Right atrium auricular region (tissue), 2 donors: Measurements from ENCODE around the gene FLT4. TPM values are rescaled to one million over a fixed set of nuclear protein-coding genes. Genes with fewer than 3 reads are reported as not detected.
"Not testable (repeated sequence)": the region's sequence is repeated elsewhere in the genome, so short reads cannot be mapped to it uniquely, and the experiment has no call there.

Source experiments
- DNase-seq: peaks from one replicate; pipeline ENCODE4 v3.0.0-alpha.2; 2019; ENCODE audit warnings: low spot score
- H3K27ac ChIP-seq, 2 donors: fragments of 200-600 bp; sonication (generic); 1 replicate in 1 of 2; 2 replicates in 1 of 2; pipeline ENCODE4 v1.5.1; 2016 to 2019
- H3K27me3 ChIP-seq, 2 donors: fragments of 200-600 bp; sonication (generic); one replicate each; pipeline versions ENCODE4 v1.5.1 to v1.6.0; 2017 to 2019
- H3K36me3 ChIP-seq: fragments of 200-600 bp; sonication (generic); one replicate; pipeline ENCODE4 v1.5.1; 2016
- H3K4me1 ChIP-seq, 2 donors: fragments of 200-600 bp; sonication (generic); one replicate each; pipeline versions ENCODE4 v1.5.1 to v1.6.0; 2017 to 2019
- H3K4me3 ChIP-seq, 2 donors: fragments of 200-600 bp; sonication (generic); 1 replicate in 1 of 2; 2 replicates in 1 of 2; pipeline ENCODE4 v1.5.1; 2017 to 2019; ENCODE audit warnings: mild to moderate bottlenecking in 1 of 2, moderate library complexity in 1 of 2
- H3K9me3 ChIP-seq, 2 donors: fragments of 200-600 bp; sonication (generic); one replicate each; pipeline ENCODE4 v1.5.1; 2019
- total RNA-seq, 2 donors: library from RNA; depleted of rRNA; stranded (reverse); fragments of >200 nt; gene quantifications; one replicate each; pipeline ENCODE4 v1.1.0, GENCODE V29; 2016
- TF ChIP-seq, protein P1 (sequence below), 2 donors: fragments of 200-600 bp; sonication (generic); IDR thresholded peaks; one replicate each; pipeline ENCODE4 v1.5.1; 2019; ENCODE audit warnings: antibody characterized with exemption in 2 of 2

Gene FLT4
- total RNA-seq, 2 donors from 2014 or later: 2.0 to 4.2 TPM

DNA sequence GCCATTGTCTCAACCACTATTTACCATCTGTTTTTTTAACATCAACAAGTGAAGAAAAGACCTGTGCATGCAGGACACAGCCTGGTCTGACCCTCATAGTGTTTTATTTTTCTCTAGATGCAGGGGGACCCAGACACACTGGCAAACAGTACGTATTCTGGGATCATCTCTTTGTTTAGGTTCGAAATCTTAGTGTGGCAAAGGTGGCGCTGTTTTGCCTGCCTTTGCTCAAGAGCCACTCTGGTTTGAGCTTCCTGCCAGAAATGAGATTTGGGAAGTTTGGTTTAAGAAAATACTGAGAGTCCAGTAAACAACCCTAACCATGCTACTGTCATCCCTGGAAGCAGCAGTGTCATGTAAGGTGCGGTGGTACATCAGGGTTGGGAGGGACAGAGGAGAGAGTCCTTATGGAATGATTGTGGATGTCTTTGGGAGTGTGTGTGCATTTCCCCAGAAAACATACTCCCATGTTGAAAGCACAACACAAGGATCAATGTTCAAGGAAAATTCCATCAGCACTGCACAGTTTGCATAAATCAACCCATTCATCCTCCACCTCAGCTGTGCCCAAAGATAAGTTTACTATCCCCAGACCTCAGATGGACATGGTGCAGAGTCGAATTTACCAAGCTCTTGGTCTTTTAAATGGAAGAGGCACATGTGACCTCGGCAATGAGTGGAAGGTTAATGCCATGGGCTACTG is 34.0 kb upstream of the FLT4 start:
- no peak overlapping the region for H3K27ac ChIP-seq
- H3K36me3 ChIP-seq: no peaks in the 10 kb centered on the region
- no peaks in the 10 kb centered on the region for H3K9me3 ChIP-seq
- H3K4me3 ChIP-seq: no peak overlapping the region
- no peaks in the 10 kb centered on the region for H3K27me3 ChIP-seq
- no peaks in the 10 kb centered on the region for H3K4me1 ChIP-seq
- DNase-seq: no peak
- TF ChIP-seq, protein P1, sequence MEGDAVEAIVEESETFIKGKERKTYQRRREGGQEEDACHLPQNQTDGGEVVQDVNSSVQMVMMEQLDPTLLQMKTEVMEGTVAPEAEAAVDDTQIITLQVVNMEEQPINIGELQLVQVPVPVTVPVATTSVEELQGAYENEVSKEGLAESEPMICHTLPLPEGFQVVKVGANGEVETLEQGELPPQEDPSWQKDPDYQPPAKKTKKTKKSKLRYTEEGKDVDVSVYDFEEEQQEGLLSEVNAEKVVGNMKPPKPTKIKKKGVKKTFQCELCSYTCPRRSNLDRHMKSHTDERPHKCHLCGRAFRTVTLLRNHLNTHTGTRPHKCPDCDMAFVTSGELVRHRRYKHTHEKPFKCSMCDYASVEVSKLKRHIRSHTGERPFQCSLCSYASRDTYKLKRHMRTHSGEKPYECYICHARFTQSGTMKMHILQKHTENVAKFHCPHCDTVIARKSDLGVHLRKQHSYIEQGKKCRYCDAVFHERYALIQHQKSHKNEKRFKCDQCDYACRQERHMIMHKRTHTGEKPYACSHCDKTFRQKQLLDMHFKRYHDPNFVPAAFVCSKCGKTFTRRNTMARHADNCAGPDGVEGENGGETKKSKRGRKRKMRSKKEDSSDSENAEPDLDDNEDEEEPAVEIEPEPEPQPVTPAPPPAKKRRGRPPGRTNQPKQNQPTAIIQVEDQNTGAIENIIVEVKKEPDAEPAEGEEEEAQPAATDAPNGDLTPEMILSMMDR (IDR thresholded peaks at IDR 0.05): no peak

DNA sequence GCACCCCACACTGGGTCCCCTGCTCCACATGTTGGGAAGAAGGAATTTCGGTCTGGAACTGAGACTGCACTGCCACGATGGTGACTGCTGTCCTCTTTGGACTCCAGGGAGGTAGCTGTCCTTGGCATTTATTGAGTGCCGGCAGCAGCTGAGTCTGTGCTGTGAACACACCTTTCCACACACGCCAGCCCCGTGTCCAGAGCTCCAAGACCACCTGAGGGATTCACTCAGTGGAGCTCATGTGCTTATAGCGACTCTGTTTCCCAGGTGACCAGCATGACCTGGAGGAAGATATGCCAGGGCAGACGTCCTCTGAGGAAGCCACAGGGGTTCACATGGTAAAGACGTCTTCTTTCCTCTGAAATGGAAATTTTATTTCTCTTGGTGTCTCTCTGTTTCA is 33.2 kb upstream of the FLT4 start:
- Histone ChIP-seq H3K4me3 (no peak overlapping the region), H3K36me3 (no peaks in the 10 kb centered on the region), H3K4me1 (no peaks in the 10 kb centered on the region), H3K27me3 (no peaks in the 10 kb centered on the region), H3K27ac (no peak overlapping the region), H3K9me3 (no peaks in the 10 kb centered on the region)
- no peak for DNase-seq
- TF ChIP-seq, protein P1 (IDR thresholded peaks at IDR 0.05): no peak

DNA sequence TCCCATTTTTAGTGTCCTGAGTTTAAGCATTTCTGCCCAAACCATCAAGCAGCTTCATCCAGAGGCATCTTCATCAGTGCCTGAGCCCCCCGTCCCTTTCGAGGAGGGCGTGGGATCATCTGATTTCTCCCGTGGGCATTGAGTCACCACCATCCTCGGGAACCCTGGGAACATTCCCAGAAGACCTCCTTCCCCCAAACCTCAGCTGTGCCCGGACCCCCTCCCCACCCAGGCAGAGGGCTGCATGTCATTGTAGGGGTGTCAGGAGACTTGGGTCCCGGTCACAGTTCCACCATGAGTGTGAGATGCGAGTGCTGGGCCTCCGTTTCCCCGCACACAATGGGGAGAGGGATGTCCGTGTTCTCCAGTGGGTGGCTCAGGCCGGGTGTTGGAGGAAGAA is 32.6 kb upstream of the FLT4 start:
- not testable (repeated sequence) for H3K4me3 ChIP-seq, H3K4me1 ChIP-seq, H3K27ac ChIP-seq, H3K36me3 ChIP-seq, H3K9me3 ChIP-seq, DNase-seq, H3K27me3 ChIP-seq

DNA sequence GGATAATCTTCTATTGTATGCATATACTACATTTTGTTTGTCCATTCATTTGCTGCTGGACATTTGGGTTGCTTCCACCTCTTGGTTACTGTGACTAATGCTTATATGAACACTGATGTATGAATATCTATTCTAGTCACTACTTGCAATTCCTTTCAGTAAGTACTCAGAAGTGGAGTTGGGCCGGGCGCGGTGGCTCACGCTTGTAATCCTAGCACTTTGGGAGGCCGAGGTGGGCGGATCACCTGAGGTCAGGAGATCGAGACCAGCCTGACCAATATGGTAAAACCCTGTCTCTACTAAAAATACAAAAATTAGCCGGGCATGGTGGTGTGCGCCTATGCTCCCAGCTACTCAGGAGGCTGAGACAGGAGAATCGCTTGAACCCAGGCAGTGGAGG is 28.9 kb upstream of the FLT4 start:
- H3K4me1 ChIP-seq, H3K27me3 ChIP-seq, H3K9me3 ChIP-seq, H3K4me3 ChIP-seq, DNase-seq, H3K27ac ChIP-seq, H3K36me3 ChIP-seq: not testable (repeated sequence)

DNA sequence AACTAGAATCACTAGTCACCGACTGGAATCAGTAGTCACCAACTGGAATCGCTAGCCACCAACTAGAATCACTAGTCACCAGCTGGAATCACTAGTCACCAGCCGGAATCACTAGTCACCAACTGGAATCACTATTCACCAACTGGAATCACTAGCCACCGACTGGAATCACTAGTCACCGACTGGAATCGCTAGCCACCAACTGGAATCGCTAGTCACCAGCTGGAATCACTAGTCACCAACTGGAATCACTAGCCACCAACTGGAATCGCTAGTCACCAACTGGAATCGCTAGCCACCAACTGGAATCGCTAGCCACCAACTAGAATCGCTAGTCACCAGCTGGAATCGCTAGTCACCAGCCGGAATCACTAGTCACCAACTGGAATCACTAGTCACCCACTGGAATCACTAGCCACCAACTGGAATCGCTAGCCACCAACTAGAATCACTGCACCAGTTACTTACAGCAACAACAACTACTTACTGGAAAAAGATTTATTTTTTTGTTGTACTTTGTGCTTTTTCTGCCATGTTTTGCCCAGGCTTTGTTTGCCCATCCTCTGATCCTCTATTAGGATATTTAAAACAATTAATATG is 25.7 kb upstream of the FLT4 start:
- DNase-seq: no peak
- Histone ChIP-seq H3K4me3 (no peak overlapping the region), H3K4me1 (peaks cover 0 to 14% of the 10 kb centered on the region in 2 donors), H3K27me3 (peaks cover 0 to 5% of the 10 kb centered on the region in 2 donors), H3K9me3 (no peaks in the 10 kb centered on the region), H3K27ac (no peak overlapping the region), H3K36me3 (no peaks in the 10 kb centered on the region)
- TF ChIP-seq, protein P1 (IDR thresholded peaks at IDR 0.05): no peak

DNA sequence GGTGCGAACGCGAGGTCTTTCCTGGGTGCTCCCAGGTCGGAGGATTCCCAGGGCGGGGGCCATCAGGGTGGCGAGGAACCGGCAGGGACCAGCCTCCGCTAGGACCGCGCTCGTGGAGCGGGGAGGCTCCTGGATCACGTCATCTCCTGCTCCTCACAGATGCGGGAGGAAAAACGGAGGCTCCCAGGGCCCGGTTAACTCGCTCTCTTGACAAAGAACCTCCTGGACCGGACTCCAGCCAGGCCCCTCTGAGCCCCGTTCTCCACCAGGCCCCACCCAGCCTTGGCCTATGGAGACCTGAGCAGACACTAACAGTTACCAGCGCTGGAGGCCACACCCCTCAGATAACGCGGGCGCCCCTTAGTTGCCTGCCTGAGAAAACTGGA is 24.7 kb upstream of the FLT4 start:
- Histone ChIP-seq H3K4me3 (peak overlapping the region in 1 of 2 donors; percentile 15), H3K4me1 (peaks cover 0 to 14% of the 10 kb centered on the region in 2 donors)
- not testable (repeated sequence) for H3K27ac ChIP-seq, H3K9me3 ChIP-seq, H3K36me3 ChIP-seq, DNase-seq, H3K27me3 ChIP-seq

DNA sequence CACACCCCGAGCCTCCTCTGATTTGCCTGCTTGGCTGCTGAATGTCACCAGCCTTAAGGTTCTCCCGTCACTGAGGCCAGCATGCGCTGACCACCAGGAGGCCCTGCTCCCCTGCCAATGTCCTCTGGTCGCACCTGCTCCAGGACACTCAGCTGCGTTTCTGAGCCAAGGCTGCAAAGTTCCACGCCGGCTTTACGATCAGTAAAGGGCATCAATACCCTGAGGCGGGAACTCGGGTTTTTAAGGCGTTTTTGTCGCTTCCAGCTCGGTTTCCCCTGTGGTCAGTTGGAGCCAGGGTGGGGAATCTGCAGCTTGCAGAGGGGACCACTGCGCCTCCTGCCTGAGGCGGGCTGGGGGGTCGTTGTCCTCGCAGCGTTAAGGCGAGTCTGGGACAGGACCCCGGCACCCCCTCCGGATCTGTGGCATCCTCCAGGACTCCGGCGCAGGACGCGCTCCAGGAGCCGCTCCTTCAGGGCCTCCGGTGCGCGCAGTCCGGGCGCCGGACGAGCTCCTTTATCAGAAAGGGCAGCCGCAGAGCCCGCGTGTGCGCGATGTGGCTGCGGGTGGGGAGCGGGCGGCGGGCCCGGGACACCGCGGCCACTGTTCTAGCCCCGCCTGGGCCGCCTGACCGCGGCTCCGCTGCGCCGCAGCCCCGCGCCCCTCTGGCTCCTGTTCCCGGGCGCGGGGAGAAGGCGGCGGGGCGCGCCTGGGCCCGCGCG is 24.1 kb upstream of the FLT4 start:
- Histone ChIP-seq H3K4me1 (peaks cover 0 to 14% of the 10 kb centered on the region in 2 donors), H3K4me3 (peak overlapping the region in 1 of 2 donors; percentile 15), H3K27me3 (peaks cover 0 to 5% of the 10 kb centered on the region in 2 donors), H3K9me3 (no peaks in the 10 kb centered on the region), H3K36me3 (no peaks in the 10 kb centered on the region), H3K27ac (no peak overlapping the region)
- DNase-seq: no peak
- TF ChIP-seq, protein P1 (IDR thresholded peaks at IDR 0.05): no peak

DNA sequence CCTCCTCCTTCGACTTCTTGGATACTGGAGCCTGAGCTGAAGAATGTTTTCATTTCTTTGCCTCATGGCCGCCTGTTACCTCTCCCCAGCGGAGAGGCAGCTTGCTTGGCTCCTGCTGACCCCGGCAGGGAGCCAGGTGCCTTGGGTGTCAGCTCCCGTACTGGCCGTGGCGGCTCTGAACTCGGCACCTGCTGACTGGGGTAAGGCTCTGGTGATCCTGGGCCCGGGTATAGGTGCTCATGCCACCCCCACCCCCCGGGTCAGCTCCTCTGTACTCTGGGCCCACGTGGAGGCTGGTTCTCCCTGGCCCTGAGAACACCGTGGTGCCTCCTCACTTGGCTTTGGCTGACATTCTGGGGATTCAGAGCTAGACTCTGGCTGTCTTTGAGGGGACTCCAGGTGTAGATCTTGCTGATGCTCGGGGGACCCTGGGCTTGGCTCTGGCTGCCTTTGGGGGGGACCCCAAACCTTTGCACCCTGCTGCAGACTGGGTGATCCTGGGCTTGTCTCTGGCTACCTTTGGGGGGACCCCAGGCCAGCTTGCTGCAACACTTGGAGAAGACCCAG is 22.6 kb upstream of the FLT4 start:
- H3K9me3 ChIP-seq, DNase-seq: not testable (repeated sequence)

More for the DNA sequence above, 22.6 kb upstream of the FLT4 start:
- peaks cover 0 to 14% of the 10 kb centered on the region in 2 donors for H3K4me1 ChIP-seq
- H3K4me3 ChIP-seq, H3K27ac ChIP-seq, H3K36me3 ChIP-seq, H3K27me3 ChIP-seq: not testable (repeated sequence)
